Measurements from ENCODE around the gene RRM2.

RRM2 gene

GRCh38 chr2:10122500-10123280 lies at the start of gene RRM2:
TSS of gene RRM2 (plus strand) at chr2:10122739. CDS start at chr2:10122799, 60 bp downstream.
- in situ Hi-C loops (cut with MboI; ENCODE audit: low sequenced_read_pairs) = no loop called here

- in situ Hi-C loops (cut with MboI; ENCODE audit: low sequenced_read_pairs) = no loop called here
These were observed 48.8 kb upstream of the RRM2 start for GRCh38 chr2:10073706-10074105.

GRCh38 chr2:10075101-10075500 lies 47.4 kb upstream of the RRM2 start:
- in situ Hi-C loops (cut with MboI; ENCODE audit: low sequenced_read_pairs) = no loop called here

GRCh38 chr2:10075571-10076209 lies 46.8 kb upstream of the RRM2 start:
- in situ Hi-C loops (cut with MboI; ENCODE audit: low sequenced_read_pairs) = no loop called here

GRCh38 chr2:10076511-10076910 lies 46.0 kb upstream of the RRM2 start:
- in situ Hi-C loops (cut with MboI; ENCODE audit: low sequenced_read_pairs) = no loop called here

GRCh38 chr2:10076988-10077527 lies 45.5 kb upstream of the RRM2 start:
- in situ Hi-C loops (cut with MboI; ENCODE audit: low sequenced_read_pairs) = no loop called here

- in situ Hi-C loops (cut with MboI; ENCODE audit: low sequenced_read_pairs) = no loop called here
These were observed 44.5 kb upstream of the RRM2 start for GRCh38 chr2:10078001-10078400.

- in situ Hi-C loops (cut with MboI; ENCODE audit: low sequenced_read_pairs) = no loop called here
These were observed 43.8 kb upstream of the RRM2 start for GRCh38 chr2:10078704-10079265.

- in situ Hi-C loops (cut with MboI; ENCODE audit: low sequenced_read_pairs) = no loop called here
These were observed 43.2 kb upstream of the RRM2 start for GRCh38 chr2:10079266-10079869.

- in situ Hi-C loops (cut with MboI; ENCODE audit: low sequenced_read_pairs) = no loop called here
These were observed 42.5 kb upstream of the RRM2 start, which contains the start of gene CYS1 for GRCh38 chr2:10079870-10080535. TSS of gene CYS1 (minus strand) at chr2:10080411. CDS start at chr2:10080223, 188 bp downstream.

- in situ Hi-C loops (cut with MboI; ENCODE audit: low sequenced_read_pairs) = no loop called here
These were observed 41.8 kb upstream of the RRM2 start for GRCh38 chr2:10080536-10081304.

- in situ Hi-C loops (cut with MboI; ENCODE audit: low sequenced_read_pairs) = no loop called here
These were observed 39.5 kb upstream of the RRM2 start for GRCh38 chr2:10083046-10083445.

- in situ Hi-C loops (cut with MboI; ENCODE audit: low sequenced_read_pairs) = no loop called here
These were observed 38.8 kb upstream of the RRM2 start for GRCh38 chr2:10083692-10084211.

GRCh38 chr2:10084223-10084865 lies 38.2 kb upstream of the RRM2 start:
- in situ Hi-C loops (cut with MboI; ENCODE audit: low sequenced_read_pairs) = no loop called here

GRCh38 chr2:10085043-10085667 lies 37.4 kb upstream of the RRM2 start:
- in situ Hi-C loops (cut with MboI; ENCODE audit: low sequenced_read_pairs) = no loop called here

- in situ Hi-C loops (cut with MboI; ENCODE audit: low sequenced_read_pairs) = no loop called here
These were observed 36.9 kb upstream of the RRM2 start for GRCh38 chr2:10085668-10086059.

- in situ Hi-C loops (cut with MboI; ENCODE audit: low sequenced_read_pairs) = no loop called here
These were observed 35.6 kb upstream of the RRM2 start for GRCh38 chr2:10086950-10087349.

GRCh38 chr2:10087360-10087759 lies 35.2 kb upstream of the RRM2 start:
- in situ Hi-C loops (cut with MboI; ENCODE audit: low sequenced_read_pairs) = no loop called here
